ENCODE data around the gene CRPPA. TPM values are rescaled to one million over a fixed set of nuclear protein-coding genes. Genes with fewer than 3 reads are reported as not detected.

Gene CRPPA
- total RNA-seq, 1 donor from 2014 or later: 4.0 TPM

DNA sequence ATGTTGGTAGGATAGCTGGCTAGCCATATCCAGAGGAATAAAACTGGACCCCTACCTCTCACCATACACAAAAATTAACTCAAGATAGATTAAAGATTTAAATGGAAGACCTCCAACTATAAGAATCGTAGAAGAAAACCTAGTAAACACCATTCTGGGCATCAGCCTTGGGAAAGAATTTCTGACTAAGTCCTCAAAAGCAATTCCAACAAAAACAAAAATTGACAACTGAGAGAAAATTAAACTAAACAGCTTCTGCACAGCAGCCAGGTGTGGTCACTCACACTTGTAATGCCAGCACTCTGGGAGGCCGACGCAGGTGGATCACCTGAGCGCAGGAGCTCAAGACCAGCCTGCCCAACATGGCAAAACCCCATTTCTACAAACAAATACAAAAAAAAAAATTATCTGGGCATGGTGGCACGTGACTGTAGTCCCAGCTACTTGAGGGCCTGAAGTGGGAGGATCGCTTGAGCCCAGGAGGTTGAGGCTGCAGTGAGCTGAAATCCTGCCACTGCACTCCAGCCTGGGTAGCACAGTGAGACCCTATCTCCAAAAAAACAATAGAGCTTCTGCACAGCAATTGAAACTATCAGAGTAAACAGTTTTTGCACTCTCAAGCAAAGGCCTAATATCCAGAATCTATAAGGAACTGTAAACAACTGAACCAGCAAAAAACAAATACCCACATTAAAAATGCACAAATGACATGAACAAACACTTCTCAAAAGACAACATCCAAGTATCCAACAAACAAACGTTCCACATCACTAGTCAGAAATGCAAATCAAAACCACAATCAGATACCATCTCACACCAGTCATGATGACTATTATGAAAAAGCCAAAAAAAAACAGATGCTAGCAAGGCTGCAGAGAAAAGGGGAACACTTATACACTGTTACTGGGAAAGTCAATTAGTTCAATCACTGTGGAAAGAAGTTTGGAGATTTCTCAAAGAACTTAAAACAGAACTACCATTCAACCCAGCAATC, 4.8 kb downstream of the CRPPA start:
- Mint-ChIP-seq H3K4me1 (peaks cover 16% of the 10 kb centered on the region), H3K9me3 (no peaks in the 10 kb centered on the region), H3K27me3 (ENCODE audit: low read depth) (no peaks in the 10 kb centered on the region), H3K27ac (ENCODE audit: unreplicated experiment) (no peak overlapping the region), H3K36me3 (ENCODE audit: low read depth) (no peaks in the 10 kb centered on the region), H3K4me3 (no peak overlapping the region)
- no peak for DNase-seq (ENCODE audit: low read depth, low spot score)
- TF ChIP-seq CTCF (conservative IDR thresholded peaks at IDR 0.05): no peak

DNA sequence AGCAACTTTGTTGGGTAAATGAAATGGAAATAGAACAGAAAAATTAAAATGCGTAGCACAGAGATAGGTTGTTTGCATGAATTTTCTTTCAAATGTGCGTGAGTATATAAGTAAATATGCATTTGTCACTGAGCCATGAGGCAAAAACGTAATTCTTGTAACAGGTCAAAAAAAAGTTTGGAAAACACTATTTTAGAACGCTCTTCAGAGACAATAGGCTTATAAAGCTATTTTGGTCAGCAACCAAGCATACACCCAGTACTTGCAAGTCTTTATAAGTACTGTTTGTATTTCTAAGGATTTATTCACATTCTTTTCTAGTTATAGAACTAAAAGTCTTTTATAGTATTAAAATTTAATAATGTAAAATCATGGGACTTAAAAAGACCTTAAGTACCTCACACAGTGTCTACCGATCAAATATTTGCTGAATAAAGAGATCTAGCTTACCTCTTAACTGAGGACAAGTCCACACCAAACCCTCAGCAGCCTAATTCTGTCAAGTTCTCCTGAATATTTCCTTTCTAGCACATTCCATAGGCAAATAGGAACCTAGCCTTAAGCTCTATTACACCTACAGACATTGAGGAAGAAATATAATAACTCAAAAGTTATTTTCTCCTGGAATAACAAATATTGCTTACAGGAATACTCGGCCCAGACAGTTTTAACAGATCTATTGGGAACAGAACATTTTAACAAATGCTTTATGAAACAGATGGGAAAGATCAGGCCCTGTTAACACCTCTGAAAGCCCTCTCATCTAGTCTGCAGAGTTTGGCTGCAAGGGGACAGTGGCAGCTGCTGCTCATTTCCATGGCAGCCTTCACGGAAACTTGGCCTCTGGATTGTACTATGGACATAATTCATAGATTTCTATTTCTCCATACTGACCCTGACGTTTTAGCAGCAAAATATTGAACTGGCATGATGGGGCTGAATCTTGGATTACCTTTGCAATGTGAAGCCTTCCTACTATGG, 8.8 kb downstream of the CRPPA start:
- H3K36me3 Mint-ChIP-seq (ENCODE audit: low read depth): no peaks in the 10 kb centered on the region
- peaks cover 6% of the 10 kb centered on the region for H3K4me1 Mint-ChIP-seq
- no peaks in the 10 kb centered on the region for H3K27me3 Mint-ChIP-seq (ENCODE audit: low read depth)
- no peak for TF ChIP-seq CTCF (conservative IDR thresholded peaks at IDR 0.05)
- DNase-seq (ENCODE audit: low read depth, low spot score): no peak
- H3K27ac Mint-ChIP-seq (ENCODE audit: unreplicated experiment): no peak overlapping the region
- H3K4me3 Mint-ChIP-seq: no peak overlapping the region
- no peaks in the 10 kb centered on the region for H3K9me3 Mint-ChIP-seq

- Mint-ChIP-seq H3K27ac (ENCODE audit: unreplicated experiment) (peak overlapping the region; percentile 16), H3K4me1 (peaks cover 6% of the 10 kb centered on the region), H3K27me3 (ENCODE audit: low read depth) (no peaks in the 10 kb centered on the region), H3K9me3 (no peaks in the 10 kb centered on the region), H3K36me3 (ENCODE audit: low read depth) (no peaks in the 10 kb centered on the region), H3K4me3 (no peak overlapping the region)
- TF ChIP-seq CTCF (conservative IDR thresholded peaks at IDR 0.05): no peak
- DNase-seq (ENCODE audit: low read depth, low spot score): no peak
Measured at GRCh38 chr7:16411391-16411790, 9.9 kb downstream of the CRPPA start.

DNA sequence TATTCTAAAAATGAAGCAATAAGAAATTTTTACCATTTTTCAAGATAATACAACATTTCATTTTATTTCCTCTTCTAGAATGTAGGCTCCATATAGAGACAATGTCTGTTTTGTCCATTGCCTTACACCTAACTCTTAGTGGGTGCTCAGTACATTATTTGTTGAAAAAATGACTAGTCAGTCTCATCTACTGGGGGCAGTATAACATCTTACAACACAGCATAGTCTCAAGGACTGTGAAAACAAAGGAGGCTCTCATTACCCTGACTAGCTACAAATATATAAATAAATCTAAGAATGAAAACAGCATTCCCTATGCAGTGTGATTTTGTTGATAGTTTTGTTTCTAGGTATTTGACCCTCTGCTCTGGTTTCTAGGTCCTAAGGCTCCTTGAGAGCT, 11.6 kb downstream of the CRPPA start:
- Mint-ChIP-seq H3K4me3 (no peak overlapping the region), H3K36me3 (ENCODE audit: low read depth) (no peaks in the 10 kb centered on the region), H3K27ac (ENCODE audit: unreplicated experiment) (no peak overlapping the region), H3K4me1 (peaks cover 6% of the 10 kb centered on the region), H3K27me3 (ENCODE audit: low read depth) (no peaks in the 10 kb centered on the region), H3K9me3 (no peaks in the 10 kb centered on the region)
- TF ChIP-seq CTCF (conservative IDR thresholded peaks at IDR 0.05): peak; percentile 21
- no peak for DNase-seq (ENCODE audit: low read depth, low spot score)

- no peak for DNase-seq (ENCODE audit: low read depth, low spot score)
- peaks cover 16% of the 10 kb centered on the region for H3K9me3 Mint-ChIP-seq
- no peak overlapping the region for H3K27ac Mint-ChIP-seq (ENCODE audit: unreplicated experiment)
- no peak for TF ChIP-seq CTCF (conservative IDR thresholded peaks at IDR 0.05)
- H3K36me3 Mint-ChIP-seq (ENCODE audit: low read depth): peaks cover 32% of the 10 kb centered on the region
- H3K4me1 Mint-ChIP-seq: no peaks in the 10 kb centered on the region
- no peaks in the 10 kb centered on the region for H3K27me3 Mint-ChIP-seq (ENCODE audit: low read depth)
- no peak overlapping the region for H3K4me3 Mint-ChIP-seq
Measured at GRCh38 chr7:16404636-16405035, 16.7 kb downstream of the CRPPA start.

All from neural crest cell (in vitro differentiated cells).